Nephron progenitor cell (in vitro differentiated cells): ENCODE results near the gene FCGR3B.
A peak's percentile ranks its signal among the peaks of the same experiment; 100 is the strongest.
"Not testable (repeated sequence)": the region's sequence is repeated elsewhere in the genome, so short reads cannot be mapped to it uniquely, and the experiment has no call there.

Experiments used
- DNase-seq: peaks from one replicate; pipeline ENCODE4 v3.0.0; 2021
- H3K27ac Mint-ChIP-seq: 2 replicates; pipeline ENCODE4 v1.8.0; 2021; ENCODE audit warnings: mild to moderate bottlenecking, moderate library complexity, mixed read lengths
- H3K27me3 Mint-ChIP-seq: 2 replicates; pipeline ENCODE4 v1.8.0; 2021; ENCODE audit warnings: mild to moderate bottlenecking, low read depth, mixed read lengths; ENCODE audit not compliant: poor library complexity
- H3K36me3 Mint-ChIP-seq: 2 replicates; pipeline ENCODE4 v1.8.0; 2021; ENCODE audit warnings: low read depth, mixed read lengths
- H3K4me1 Mint-ChIP-seq: 2 replicates; pipeline ENCODE4 v1.8.0; 2021; ENCODE audit warnings: mixed read lengths
- H3K4me3 Mint-ChIP-seq: 2 replicates; pipeline ENCODE4 v1.8.0; 2021; ENCODE audit warnings: mild to moderate bottlenecking, moderate library complexity, mixed read lengths
- H3K9me3 Mint-ChIP-seq: 2 replicates; pipeline ENCODE4 v1.8.0; 2021; ENCODE audit warnings: mild to moderate bottlenecking, moderate library complexity, mixed read lengths
- TF ChIP-seq, protein P1 (sequence below): fragments of 200-600 bp; sonication (generic); IDR thresholded peaks from 2 replicates; pipeline ENCODE4 v1.5.0; 2021; ENCODE audit warnings: antibody characterized with exemption

Gene FCGR3B

DNA sequence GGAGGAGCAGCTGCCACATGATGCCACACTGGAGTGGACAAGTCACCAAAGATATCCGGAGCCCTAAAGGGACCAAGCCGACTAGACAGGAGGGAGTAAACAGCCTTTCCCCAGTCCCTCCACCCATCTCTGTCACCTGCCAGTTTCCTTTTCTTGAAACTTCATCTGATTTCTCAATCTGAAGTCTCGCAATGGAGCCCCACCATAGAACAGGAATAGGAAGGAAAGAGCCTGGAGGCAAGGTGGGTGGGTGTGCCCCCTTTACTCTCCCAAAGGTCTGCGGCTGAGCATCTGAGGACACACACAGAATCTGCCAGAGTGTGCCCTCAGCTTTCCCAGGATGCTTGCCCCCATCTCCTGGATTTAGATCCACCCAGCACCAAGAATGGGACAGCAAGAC is at the start of gene FCGR3B:
TSS of gene FCGR3B (minus strand) at position 101 of the 400 bp plus-strand sequence. CDS start at position 19, 82 bp downstream.
- peaks cover 7% of the 10 kb centered on the region for H3K4me1 Mint-ChIP-seq
- no peak within 1 kb of the TSS for H3K27ac Mint-ChIP-seq
- peaks cover 53% of the 10 kb centered on the region for H3K27me3 Mint-ChIP-seq
- no peak for DNase-seq
- TF ChIP-seq, protein P1, sequence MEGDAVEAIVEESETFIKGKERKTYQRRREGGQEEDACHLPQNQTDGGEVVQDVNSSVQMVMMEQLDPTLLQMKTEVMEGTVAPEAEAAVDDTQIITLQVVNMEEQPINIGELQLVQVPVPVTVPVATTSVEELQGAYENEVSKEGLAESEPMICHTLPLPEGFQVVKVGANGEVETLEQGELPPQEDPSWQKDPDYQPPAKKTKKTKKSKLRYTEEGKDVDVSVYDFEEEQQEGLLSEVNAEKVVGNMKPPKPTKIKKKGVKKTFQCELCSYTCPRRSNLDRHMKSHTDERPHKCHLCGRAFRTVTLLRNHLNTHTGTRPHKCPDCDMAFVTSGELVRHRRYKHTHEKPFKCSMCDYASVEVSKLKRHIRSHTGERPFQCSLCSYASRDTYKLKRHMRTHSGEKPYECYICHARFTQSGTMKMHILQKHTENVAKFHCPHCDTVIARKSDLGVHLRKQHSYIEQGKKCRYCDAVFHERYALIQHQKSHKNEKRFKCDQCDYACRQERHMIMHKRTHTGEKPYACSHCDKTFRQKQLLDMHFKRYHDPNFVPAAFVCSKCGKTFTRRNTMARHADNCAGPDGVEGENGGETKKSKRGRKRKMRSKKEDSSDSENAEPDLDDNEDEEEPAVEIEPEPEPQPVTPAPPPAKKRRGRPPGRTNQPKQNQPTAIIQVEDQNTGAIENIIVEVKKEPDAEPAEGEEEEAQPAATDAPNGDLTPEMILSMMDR, result no peak
- H3K9me3 Mint-ChIP-seq, result no peaks in the 10 kb centered on the region
- H3K4me3 Mint-ChIP-seq, result no peak within 1 kb of the TSS
- H3K36me3 Mint-ChIP-seq, result no peaks in the 10 kb centered on the region

DNA sequence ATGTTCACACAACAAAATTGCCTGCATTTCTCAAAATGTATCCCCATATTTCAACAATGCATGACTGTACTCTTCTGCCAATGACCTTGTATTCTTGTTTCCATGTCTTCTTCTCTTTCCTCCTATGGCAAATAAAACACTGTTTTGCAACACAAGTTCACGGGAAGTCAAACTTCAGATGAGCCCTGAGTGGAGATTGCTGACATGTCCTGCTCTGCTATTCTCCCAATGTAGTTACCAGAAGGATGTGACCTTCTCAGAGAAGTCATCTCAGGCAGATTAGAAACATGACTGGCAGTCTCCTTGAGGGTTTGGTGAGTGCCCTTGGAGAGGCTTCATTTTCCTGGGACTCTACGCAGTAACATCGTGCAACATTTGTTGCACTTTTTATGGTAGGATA is 47.5 kb upstream of the FCGR3B start:
- no peaks in the 10 kb centered on the region for H3K36me3 Mint-ChIP-seq
- H3K27me3 Mint-ChIP-seq, result peaks cover 25% of the 10 kb centered on the region
- DNase-seq, result no peak
- H3K4me3 Mint-ChIP-seq, result no peak overlapping the region
- H3K9me3 Mint-ChIP-seq, result no peaks in the 10 kb centered on the region
- peaks cover 30% of the 10 kb centered on the region for H3K4me1 Mint-ChIP-seq
- TF ChIP-seq, protein P1, result no peak
- H3K27ac Mint-ChIP-seq, result no peak overlapping the region

DNA sequence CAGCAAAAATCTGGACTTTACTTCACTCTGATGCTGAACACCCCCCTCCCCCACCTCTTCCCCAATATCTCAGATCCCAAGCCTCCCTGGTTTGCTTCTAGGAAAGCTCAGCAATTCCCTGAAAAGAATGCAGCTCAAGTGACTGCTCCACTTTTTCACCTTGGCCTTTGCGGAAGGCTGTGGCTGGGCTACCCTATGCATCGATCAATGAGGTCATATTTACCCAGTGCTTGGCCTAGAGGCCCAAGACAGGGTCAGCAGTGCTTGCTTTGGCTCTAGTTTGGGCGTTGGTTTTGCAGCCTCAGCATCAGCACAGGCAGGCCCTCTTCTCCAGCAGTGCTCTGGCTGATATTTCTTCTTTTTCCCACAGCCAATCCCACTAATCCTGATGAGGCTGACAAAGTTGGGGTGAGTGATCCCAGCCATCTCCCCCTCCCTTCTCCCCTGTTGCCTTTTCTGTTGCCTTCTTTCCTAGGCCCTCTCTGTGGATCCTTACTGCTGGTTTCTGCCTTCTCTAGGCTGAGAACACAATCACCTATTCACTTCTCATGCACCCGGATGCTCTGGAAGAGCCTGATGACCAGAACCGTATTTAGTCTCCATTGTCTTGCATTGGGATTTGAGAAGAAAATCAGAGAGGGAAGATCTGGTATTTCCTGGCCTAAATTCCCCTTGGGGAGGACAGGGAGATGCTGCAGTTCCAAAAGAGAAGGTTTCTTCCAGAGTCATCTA is 46.1 kb upstream of the FCGR3B start:
- Mint-ChIP-seq H3K27ac (peak overlapping the region; percentile 77), H3K27me3 (peaks cover 15% of the 10 kb centered on the region), H3K9me3 (no peaks in the 10 kb centered on the region), H3K4me1 (peaks cover 35% of the 10 kb centered on the region), H3K4me3 (no peak overlapping the region), H3K36me3 (no peaks in the 10 kb centered on the region)
- no peak for DNase-seq
- TF ChIP-seq, protein P1, result no peak

DNA sequence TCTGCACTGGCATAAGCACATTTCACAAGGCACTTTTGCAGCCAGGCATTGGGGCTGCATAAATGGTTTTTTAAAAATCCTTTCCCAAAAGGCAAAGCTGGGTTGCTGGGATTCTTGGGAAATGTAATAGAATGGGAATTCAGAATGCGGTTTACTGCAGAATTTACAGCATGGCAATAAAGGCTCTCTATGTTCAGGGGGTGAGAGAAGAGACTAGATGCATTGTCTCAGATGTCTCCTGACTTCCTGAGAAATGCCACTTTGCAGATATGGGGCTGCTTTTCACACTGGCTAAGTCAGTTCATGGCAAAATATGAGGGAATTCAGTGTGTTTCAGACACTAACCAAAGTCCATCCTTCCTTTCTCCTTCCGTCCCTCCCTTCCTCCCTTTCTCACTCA is 45.5 kb upstream of the FCGR3B start:
- H3K36me3 Mint-ChIP-seq, result no peaks in the 10 kb centered on the region
- no peak for DNase-seq
- TF ChIP-seq, protein P1, result no peak
- H3K4me3 Mint-ChIP-seq, result no peak overlapping the region
- H3K9me3 Mint-ChIP-seq, result no peaks in the 10 kb centered on the region
- H3K27me3 Mint-ChIP-seq, result peaks cover 12% of the 10 kb centered on the region
- peak overlapping the region; percentile 77 for H3K27ac Mint-ChIP-seq
- peaks cover 37% of the 10 kb centered on the region for H3K4me1 Mint-ChIP-seq

DNA sequence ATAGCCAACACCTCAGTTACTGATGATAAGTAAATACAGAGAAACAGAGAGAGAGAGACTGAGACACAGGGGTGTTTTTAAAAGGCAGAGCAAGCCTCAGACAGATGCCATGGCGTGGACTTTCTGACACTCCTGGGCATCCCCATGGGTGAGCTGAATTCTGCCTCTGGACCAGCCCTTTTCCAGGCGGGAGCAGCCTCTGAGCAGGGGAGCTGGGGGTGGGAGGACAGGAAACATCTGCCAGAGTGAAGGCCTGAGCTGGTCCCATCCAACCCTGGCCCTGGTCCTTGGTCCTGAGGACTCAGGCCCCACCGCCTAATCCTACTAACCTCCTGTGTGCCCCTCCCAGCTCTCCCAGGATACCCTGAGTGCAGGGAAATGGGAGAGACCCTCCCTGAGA is 43.9 kb upstream of the FCGR3B start:
- H3K4me3 Mint-ChIP-seq, H3K36me3 Mint-ChIP-seq, DNase-seq, H3K27ac Mint-ChIP-seq, H3K9me3 Mint-ChIP-seq, H3K27me3 Mint-ChIP-seq: not testable (repeated sequence)
- peaks cover 46% of the 10 kb centered on the region for H3K4me1 Mint-ChIP-seq

DNA sequence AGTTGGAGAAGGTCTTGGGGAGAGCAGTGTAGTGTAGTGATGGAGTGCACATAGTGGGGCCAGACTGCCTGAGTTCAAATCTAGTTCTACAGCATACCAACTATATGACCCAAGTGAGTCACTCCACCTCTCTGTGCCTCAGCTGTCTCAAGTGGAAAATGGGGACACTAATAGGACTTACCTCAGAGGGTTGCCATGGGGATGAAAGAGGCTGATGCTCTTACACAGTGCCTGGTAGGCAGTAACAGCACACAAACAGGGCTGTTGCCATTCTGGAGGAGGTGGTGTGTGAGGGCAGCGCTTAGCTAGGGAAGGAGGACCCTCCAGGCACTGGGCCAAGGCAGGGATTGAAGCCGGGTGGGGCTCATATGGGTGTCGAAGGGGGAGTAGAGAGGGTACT is 43.5 kb upstream of the FCGR3B start:
- DNase-seq, H3K36me3 Mint-ChIP-seq, H3K27me3 Mint-ChIP-seq, H3K9me3 Mint-ChIP-seq, H3K4me3 Mint-ChIP-seq, H3K27ac Mint-ChIP-seq: not testable (repeated sequence)
- H3K4me1 Mint-ChIP-seq, result peaks cover 46% of the 10 kb centered on the region

DNA sequence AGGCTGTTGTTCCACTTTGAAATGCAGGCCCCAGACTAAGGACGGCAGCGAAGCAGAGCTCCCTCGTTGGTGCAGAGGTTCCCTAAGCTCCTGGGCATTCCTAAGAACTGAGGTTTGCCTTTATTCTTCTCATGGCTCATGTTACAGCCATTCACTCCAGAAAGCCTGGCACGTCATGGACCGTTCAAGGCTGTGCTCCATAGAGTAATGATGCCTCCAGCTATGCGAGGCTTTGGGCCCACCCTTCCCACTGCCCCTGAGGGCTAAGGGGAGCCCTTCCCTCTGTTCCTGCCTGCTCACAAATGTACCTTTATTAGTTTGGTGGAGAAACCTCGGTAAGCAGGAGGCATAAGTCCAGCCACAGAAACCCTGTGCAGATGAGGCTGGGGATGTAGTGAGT is 42.5 kb upstream of the FCGR3B start:
- H3K4me3 Mint-ChIP-seq, H3K9me3 Mint-ChIP-seq, DNase-seq, H3K27ac Mint-ChIP-seq, H3K36me3 Mint-ChIP-seq, H3K27me3 Mint-ChIP-seq: not testable (repeated sequence)
- peaks cover 46% of the 10 kb centered on the region for H3K4me1 Mint-ChIP-seq

DNA sequence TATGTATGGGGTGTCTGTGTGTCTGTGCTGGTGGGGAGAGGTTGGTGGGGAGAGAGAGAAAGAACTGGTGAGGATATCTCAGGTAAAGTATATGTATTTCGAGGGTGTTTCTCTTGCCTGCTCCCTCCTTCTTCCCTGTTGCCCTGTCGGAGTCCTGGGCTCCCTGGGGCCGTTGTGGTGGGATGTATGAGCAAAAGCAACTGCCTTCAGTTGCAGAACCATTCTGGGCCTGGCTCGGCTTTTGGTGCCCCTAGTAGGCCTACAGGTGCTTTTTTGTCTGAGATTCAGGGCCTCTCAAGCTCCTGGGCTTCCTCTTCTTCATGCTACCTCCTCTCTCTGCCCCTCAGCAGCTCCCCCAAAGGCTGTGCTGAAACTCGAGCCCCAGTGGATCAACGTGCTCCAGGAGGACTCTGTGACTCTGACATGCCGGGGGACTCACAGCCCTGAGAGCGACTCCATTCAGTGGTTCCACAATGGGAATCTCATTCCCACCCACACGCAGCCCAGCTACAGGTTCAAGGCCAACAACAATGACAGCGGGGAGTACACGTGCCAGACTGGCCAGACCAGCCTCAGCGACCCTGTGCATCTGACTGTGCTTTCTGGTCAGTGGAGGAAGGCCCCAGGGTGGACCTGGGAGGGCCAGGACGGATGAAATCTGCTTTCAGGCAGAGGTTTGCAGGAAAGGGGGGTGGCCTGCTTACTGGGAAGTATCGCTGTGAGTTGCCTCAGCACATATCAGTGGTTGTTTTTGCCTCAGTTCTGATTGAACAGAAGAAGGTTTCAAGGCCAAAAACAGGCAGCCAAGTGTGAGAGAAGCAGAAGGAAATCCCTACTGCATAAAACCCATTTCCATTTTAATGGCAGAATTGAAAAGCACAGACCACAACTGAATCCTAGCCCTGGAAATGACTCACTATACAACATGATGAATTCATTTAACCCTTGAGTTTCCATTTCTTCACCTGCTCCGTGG is 40.4 kb upstream of the FCGR3B start:
- H3K27me3 Mint-ChIP-seq, H3K9me3 Mint-ChIP-seq, H3K4me3 Mint-ChIP-seq, DNase-seq, H3K36me3 Mint-ChIP-seq: not testable (repeated sequence)
- Mint-ChIP-seq H3K27ac (peak overlapping the region; percentile 25), H3K4me1 (peaks cover 30% of the 10 kb centered on the region)

DNA sequence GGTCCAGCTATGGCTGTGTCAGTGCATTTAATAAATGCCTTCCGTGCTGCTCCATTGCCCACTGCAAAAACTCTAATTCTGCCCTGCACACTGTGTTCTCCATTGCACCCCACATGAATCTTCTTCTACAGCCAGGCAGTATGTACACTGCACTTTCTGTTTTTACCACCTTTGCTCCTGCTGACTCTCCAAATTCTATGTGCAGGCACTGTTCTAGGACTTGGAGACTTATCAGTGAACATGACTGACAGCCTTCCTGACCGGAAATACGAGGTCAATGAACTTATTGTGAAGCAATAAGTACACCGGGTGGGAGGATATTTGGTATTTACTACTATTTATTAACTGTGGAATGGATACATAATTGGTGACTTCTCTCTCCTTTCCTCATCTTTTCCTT is 33.7 kb upstream of the FCGR3B start:
- not testable (repeated sequence) for DNase-seq, H3K36me3 Mint-ChIP-seq, H3K9me3 Mint-ChIP-seq, H3K4me3 Mint-ChIP-seq, H3K27me3 Mint-ChIP-seq, H3K4me1 Mint-ChIP-seq, H3K27ac Mint-ChIP-seq

DNA sequence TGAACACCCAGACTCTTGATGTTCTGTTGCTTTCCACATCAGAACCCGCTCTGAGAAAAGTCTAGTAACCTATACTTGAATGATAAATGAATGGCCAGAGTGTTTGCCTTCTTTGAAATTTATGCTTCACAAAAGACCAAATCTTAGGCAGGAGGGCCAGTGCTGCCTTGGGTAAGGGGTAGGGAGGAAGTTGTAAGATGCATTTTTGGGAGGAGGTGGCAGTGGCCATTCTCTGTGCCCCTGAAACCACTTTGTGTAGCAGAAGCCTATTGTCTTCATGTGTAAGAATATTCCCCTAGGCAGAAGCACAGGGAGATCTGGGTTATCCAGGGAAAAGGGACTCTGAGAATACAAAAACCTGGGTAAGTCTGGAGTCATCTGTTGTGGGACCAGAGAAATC is 32.6 kb upstream of the FCGR3B start:
- not testable (repeated sequence) for H3K36me3 Mint-ChIP-seq, H3K27ac Mint-ChIP-seq, H3K4me3 Mint-ChIP-seq, H3K27me3 Mint-ChIP-seq, H3K9me3 Mint-ChIP-seq, H3K4me1 Mint-ChIP-seq, DNase-seq
